Osteocyte (in vitro differentiated cells): ENCODE measurements around the gene TMEM201. TPM values are rescaled to one million over a fixed set of nuclear protein-coding genes. Genes with fewer than 3 reads are reported as not detected.

ENCODE experiments used
- DNase-seq: peaks from one replicate; pipeline ENCODE4 v3.0.0; 2021; ENCODE audit warnings: mixed read lengths; ENCODE audit not compliant: unreplicated experiment; ENCODE audit errors: extremely low spot score
- H3K27ac Mint-ChIP-seq: one replicate; pipeline ENCODE4 v1.8.0; 2021; ENCODE audit warnings: mild to moderate bottlenecking, mixed read lengths; ENCODE audit not compliant: unreplicated experiment
- H3K27me3 Mint-ChIP-seq: one replicate; pipeline ENCODE4 v1.8.0; 2021; ENCODE audit warnings: mixed read lengths; ENCODE audit not compliant: unreplicated experiment
- H3K36me3 Mint-ChIP-seq: one replicate; pipeline ENCODE4 v1.8.0; 2021; ENCODE audit warnings: mixed read lengths; ENCODE audit not compliant: unreplicated experiment
- H3K4me1 Mint-ChIP-seq: one replicate; pipeline ENCODE4 v1.8.0; 2021; ENCODE audit warnings: mixed read lengths; ENCODE audit not compliant: unreplicated experiment
- H3K4me3 Mint-ChIP-seq: one replicate; pipeline ENCODE4 v1.8.0; 2021; ENCODE audit warnings: mild to moderate bottlenecking, moderate library complexity, mixed read lengths; ENCODE audit not compliant: unreplicated experiment
- H3K9me3 Mint-ChIP-seq: one replicate; pipeline ENCODE4 v1.8.0; 2021; ENCODE audit warnings: mixed read lengths; ENCODE audit not compliant: unreplicated experiment
- total RNA-seq: library from RNA; stranded (reverse); gene quantifications from 2 replicates; pipeline ENCODE4 v1.2.1, GENCODE V29; 2021
- TF ChIP-seq, protein P1 (sequence below): fragments of 200-600 bp; sonication (generic); IDR thresholded peaks from 2 replicates; pipeline ENCODE4 v1.5.0; 2021; ENCODE audit warnings: antibody characterized with exemption, mild to moderate bottlenecking, moderate library complexity

The TMEM201 gene
- total RNA-seq, 1 donor from 2014 or later: 17.9 TPM

DNA sequence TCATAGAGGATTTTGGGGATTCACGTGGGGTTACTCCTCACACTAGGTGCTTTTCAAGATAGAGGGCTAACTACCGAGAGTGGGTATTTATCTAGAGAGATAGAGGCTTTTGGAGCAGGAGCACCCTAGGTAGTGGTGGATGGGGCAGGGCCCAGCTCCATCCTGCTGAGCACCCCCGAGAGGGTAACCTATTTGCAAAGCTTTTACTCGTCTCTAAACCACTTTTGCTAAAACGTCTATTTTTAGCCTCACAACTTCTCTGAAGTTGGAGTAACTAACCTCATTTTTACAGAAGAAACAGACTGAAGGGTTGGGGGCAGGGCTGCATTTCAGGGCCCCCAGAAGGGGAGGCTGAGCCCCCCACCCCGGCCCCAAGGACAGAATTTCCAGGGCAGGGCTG lies 50.5 kb downstream of the TMEM201 start:
- TF ChIP-seq, protein P1, sequence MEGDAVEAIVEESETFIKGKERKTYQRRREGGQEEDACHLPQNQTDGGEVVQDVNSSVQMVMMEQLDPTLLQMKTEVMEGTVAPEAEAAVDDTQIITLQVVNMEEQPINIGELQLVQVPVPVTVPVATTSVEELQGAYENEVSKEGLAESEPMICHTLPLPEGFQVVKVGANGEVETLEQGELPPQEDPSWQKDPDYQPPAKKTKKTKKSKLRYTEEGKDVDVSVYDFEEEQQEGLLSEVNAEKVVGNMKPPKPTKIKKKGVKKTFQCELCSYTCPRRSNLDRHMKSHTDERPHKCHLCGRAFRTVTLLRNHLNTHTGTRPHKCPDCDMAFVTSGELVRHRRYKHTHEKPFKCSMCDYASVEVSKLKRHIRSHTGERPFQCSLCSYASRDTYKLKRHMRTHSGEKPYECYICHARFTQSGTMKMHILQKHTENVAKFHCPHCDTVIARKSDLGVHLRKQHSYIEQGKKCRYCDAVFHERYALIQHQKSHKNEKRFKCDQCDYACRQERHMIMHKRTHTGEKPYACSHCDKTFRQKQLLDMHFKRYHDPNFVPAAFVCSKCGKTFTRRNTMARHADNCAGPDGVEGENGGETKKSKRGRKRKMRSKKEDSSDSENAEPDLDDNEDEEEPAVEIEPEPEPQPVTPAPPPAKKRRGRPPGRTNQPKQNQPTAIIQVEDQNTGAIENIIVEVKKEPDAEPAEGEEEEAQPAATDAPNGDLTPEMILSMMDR: no peak
- Mint-ChIP-seq H3K36me3 (no peaks in the 10 kb centered on the region), H3K9me3 (no peaks in the 10 kb centered on the region), H3K4me1 (no peaks in the 10 kb centered on the region), H3K27me3 (peaks cover 7% of the 10 kb centered on the region), H3K27ac (no peak overlapping the region), H3K4me3 (no peak overlapping the region)
- DNase-seq: no peak

GRCh38 chr1:9643351-9644256 lies 54.9 kb downstream of the TMEM201 start:
- Mint-ChIP-seq H3K9me3 (no peaks in the 10 kb centered on the region), H3K4me3 (no peak overlapping the region), H3K36me3 (no peaks in the 10 kb centered on the region), H3K27me3 (peaks cover 7% of the 10 kb centered on the region), H3K4me1 (no peaks in the 10 kb centered on the region), H3K27ac (no peak overlapping the region)
- DNase-seq: no peak
- TF ChIP-seq, protein P1: no peak

DNA sequence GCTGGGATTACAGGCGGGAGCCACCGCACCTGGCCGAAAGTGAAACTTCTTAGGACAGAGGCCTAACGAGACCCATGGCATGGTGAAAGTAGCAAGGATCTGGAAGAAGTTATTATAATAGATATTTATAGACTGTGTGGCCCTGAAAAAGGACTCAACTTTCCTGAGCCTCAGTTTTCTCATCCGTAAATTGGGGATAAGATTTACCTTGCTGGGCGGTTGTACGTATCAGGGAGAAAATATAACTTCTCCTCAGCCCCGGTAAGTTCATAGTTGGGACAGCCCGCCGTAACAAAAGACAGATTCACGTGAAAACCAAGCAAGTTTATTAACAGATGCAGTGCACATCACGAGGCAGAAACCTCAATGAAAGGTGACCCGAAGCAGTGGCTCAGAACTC lies 57.3 kb downstream of the TMEM201 start:
- no peaks in the 10 kb centered on the region for H3K36me3 Mint-ChIP-seq
- H3K4me3 Mint-ChIP-seq: no peak overlapping the region
- no peak overlapping the region for H3K27ac Mint-ChIP-seq
- H3K27me3 Mint-ChIP-seq: peaks cover 14% of the 10 kb centered on the region
- DNase-seq: no peak
- no peaks in the 10 kb centered on the region for H3K9me3 Mint-ChIP-seq
- TF ChIP-seq, protein P1: no peak
- peaks cover under 1% of the 10 kb centered on the region for H3K4me1 Mint-ChIP-seq

- Mint-ChIP-seq H3K27me3 (peaks cover 18% of the 10 kb centered on the region), H3K36me3 (no peaks in the 10 kb centered on the region), H3K9me3 (no peaks in the 10 kb centered on the region), H3K27ac (no peak overlapping the region), H3K4me1 (peaks cover 6% of the 10 kb centered on the region), H3K4me3 (no peak overlapping the region)
- TF ChIP-seq, protein P1: no peak
- no peak for DNase-seq
These were observed 59.5 kb downstream of the TMEM201 start for GRCh38 chr1:9648171-9648570.

- Mint-ChIP-seq H3K27me3 (peaks cover 18% of the 10 kb centered on the region), H3K9me3 (no peaks in the 10 kb centered on the region), H3K4me1 (peaks cover 6% of the 10 kb centered on the region), H3K36me3 (no peaks in the 10 kb centered on the region), H3K4me3 (no peak overlapping the region), H3K27ac (no peak overlapping the region)
- TF ChIP-seq, protein P1: no peak
- no peak for DNase-seq
These were observed 61.1 kb downstream of the TMEM201 start for GRCh38 chr1:9649769-9650168.
